Epithelial cell of proximal tubule (primary cell): ENCODE data around the gene ITPK1. TPM values are rescaled to one million over a fixed set of nuclear protein-coding genes. Genes with fewer than 3 reads are reported as not detected.

Experiments
- DNase-seq: peaks from one replicate; pipeline ENCODE4 v3.0.0-alpha.2; 2011; ENCODE audit warnings: low read depth
- H3K4me3 ChIP-seq: 2 replicates; pipeline ENCODE4 v1.5.1; 2011; ENCODE audit warnings: low read depth, mild to moderate bottlenecking, low read length
- total RNA-seq: library from RNA; depleted of rRNA; stranded (reverse); fragments of >200 nt; gene quantifications from 2 replicates; pipeline ENCODE4 v1.2.3, GENCODE V29; 2015
- TF ChIP-seq, protein P1 (sequence below): conservative IDR thresholded peaks from 2 replicates; pipeline ENCODE4 v1.5.1; 2012; ENCODE audit warnings: low read depth, mild to moderate bottlenecking, low read length

ITPK1 gene
- total RNA-seq, 1 donor from 2014 or later, result 22.7 TPM

DNA sequence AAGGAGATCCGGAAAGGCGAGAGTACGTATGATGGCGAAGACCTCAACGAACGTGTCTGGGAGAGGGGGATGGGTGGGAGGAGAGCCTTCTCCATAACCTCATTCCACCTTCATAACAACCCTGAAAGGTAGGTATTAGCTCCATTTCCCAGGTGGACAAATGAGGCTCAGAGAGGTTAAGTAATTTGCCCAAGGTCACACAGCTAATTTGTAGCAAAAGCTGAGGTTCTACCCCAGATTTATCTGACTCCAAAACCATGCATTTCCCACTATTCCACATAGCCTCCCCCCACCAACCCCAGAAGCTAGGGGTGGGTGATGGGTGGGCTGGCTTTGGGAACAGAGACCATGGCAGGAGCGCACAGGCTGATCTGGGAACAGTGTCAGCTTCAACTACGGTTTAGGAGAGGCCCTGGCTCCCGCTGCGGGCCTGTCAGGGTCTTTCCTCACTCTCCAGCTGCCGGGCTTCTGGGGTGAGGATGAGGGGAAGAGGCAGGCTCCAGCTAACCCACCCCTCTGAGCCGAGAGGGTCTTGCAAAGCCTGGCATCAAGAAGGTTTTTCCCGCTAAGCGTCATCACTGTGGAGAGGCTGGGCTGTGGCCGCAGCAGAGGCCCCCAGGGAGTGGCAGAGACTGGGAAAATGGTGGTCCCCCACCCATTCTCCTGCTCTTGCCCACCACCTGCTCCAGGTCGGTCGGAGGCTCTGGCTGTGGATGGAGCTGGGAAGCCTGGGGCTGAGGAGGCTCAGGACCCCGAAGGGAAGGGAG lies 183.9 kb downstream of the ITPK1 start:
- H3K4me3 ChIP-seq, result no peak overlapping the region
- no peak for DNase-seq
- TF ChIP-seq, protein P1, sequence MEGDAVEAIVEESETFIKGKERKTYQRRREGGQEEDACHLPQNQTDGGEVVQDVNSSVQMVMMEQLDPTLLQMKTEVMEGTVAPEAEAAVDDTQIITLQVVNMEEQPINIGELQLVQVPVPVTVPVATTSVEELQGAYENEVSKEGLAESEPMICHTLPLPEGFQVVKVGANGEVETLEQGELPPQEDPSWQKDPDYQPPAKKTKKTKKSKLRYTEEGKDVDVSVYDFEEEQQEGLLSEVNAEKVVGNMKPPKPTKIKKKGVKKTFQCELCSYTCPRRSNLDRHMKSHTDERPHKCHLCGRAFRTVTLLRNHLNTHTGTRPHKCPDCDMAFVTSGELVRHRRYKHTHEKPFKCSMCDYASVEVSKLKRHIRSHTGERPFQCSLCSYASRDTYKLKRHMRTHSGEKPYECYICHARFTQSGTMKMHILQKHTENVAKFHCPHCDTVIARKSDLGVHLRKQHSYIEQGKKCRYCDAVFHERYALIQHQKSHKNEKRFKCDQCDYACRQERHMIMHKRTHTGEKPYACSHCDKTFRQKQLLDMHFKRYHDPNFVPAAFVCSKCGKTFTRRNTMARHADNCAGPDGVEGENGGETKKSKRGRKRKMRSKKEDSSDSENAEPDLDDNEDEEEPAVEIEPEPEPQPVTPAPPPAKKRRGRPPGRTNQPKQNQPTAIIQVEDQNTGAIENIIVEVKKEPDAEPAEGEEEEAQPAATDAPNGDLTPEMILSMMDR, result no peak

DNA sequence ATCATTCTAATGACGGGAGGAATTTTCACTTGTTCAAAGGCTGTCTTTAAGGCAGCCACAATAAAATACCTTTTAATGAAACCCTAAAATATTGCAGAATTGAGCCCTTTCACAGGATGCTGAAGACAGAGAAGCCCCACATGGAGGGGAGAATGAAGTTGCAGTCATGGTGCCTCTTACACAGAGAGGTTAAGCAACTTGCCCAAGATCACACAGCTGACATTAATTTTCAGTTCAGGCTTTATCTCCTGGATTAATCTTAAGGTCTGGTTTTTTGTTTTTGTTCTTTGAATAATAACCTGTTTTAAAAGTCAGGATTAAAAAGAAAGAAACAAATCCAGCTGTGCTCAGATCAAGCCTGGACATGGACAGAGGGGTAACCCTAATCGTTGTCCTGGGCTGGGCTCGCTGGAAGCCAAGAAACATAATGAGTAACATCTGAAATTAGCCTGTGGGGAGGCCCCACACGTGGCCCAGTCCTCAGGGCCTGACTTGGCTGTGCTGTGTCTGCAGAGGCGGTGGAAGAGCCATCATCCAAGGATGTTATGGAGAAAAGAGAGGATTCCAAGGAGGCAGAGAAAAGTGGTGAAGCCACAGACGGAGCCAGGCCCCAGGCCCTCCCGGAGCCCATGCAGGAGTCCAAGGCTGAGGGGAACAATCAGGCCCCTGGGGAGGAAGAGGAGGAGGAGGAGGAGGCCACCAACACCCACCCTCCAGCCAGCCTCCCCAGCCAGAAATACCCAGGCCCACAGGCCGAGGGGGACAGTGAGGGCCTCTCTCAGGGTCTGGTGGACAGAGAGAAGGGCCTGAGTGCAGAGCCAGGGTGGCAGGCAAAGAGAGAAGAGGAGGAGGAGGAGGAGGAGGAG lies 184.8 kb downstream of the ITPK1 start:
- H3K4me3 ChIP-seq, result no peak overlapping the region
- TF ChIP-seq, protein P1, result no peak
- no peak for DNase-seq

DNA sequence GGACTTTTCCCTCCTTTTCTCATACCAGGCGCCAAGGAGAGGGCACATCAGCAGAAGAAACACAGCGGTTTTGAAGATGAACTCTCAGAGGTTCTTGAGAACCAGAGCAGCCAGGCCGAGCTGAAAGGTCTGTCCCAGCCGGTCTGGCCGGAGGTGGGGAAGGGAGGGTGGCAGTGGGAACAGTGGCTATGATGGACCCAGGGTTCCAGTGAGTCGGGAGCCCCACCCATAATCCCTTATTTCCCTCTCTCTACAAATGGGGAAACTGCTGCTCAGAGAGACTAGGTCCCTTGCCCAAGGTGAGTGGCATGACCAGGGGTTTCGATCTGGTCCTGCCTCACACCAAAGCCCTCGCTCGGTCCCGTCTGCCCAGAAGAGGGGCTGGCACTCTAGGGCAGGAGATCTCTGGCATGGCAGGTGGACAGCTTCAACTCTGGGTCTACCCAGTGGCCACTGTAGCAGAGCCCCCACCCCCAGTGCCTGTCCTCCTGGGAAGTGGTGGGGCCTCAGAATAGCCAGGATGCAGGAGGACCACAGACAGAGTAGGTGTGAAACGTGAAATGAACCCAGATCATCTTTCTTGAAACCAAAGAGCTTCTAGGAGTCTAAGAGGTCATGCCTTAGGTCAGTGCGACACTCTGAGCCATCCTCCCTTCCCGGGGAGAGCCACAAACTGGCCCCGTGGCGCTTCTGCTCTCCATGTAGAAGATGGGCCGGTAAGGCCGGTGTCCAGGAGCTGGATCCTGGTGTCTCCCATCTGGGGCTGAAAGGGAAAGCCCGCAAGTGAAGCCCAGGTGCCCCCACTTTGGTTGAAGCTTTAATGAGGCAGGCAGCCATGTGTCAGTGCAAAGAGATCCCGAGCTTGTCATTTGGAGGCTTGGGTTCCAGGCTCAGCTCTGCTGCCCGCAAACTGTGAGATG lies 185.8 kb downstream of the ITPK1 start:
- TF ChIP-seq, protein P1, result no peak
- no peak for DNase-seq
- H3K4me3 ChIP-seq, result no peak overlapping the region

DNA sequence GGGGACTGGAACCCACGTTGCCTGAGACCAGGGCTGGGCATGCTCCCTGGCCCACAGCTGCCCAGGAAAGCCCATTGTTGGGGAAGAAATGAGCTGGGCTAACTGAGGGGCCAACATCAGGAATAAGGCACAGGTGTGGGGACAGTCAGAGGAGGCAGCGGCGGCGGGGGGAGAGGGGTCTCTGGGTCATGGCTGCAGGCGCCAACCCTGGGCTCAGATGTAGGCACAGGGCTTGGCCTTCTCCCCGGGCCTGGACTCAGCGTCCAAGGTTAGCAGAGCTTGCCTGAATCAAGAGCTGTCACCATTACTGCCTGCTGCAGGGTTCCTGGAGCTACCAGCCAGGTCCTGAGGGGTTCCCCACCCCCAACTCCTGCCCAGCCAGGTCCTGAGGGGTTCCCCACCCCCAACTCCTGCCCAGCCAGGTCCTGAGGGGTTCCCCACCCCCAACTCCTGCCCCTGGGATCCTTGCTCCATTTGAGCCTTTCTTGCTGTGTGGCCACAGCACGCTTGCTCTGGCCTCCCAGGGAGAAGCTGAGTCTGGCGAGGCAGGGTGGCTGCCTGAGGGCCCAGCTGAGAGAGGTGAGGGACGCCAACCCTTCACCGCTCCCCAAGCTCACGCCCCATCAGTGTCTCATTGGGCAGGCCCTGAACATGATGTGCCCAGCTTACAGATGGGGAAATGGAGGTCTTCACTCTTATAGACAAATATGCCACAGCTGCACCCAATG lies 186.6 kb downstream of the ITPK1 start:
- TF ChIP-seq, protein P1, result no peak
- no peak for DNase-seq
- H3K4me3 ChIP-seq, result no peak overlapping the region

DNA sequence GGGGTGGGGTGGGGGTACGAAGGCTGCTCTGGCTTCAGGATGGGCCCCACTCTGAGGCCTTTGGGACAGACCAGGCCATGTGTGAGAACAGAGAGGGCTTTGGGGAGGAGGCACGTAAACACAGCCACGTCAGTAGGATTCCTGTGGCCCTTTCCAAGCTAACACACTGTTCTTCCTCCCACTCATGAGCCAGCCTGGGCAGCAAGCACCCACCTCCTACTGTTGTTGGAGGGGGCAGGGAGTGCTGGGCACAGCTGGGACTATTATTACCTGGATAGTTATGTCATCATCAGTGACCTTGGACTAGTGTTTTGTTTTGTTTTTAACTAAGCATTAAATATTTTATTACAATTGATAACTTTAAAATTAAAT lies 187.5 kb downstream of the ITPK1 start:
- no peak for DNase-seq
- TF ChIP-seq, protein P1, result no peak
- no peak overlapping the region for H3K4me3 ChIP-seq
